ENCODE measurements around the gene ADAMTSL5.

The ADAMTSL5 gene

GRCh38 chr19:1496714-1497577, 15.9 kb downstream of the ADAMTSL5 start:
- ATAC-seq, result no peak
- no peak for DNase-seq (ENCODE audit: low spot score in 2 of 2)
- H3K9me3 Mint-ChIP-seq, result no peaks in the 10 kb centered on the region
- H3K4me1 Mint-ChIP-seq, result peaks cover 2% of the 10 kb centered on the region
- H3K27ac Mint-ChIP-seq, result no peak overlapping the region
- H3K4me3 Mint-ChIP-seq, result no peak overlapping the region
- H3K36me3 Mint-ChIP-seq, result peaks cover 3% of the 10 kb centered on the region

GRCh38 chr19:1495799-1496713, 16.8 kb downstream of the ADAMTSL5 start:
- H3K36me3 Mint-ChIP-seq, result peaks cover 7% of the 10 kb centered on the region
- no peak overlapping the region for H3K4me3 Mint-ChIP-seq
- H3K4me1 Mint-ChIP-seq, result peaks cover 7% of the 10 kb centered on the region
- DNase-seq (ENCODE audit: low spot score in 2 of 2), result no peak
- ATAC-seq, result no peak
- H3K27ac Mint-ChIP-seq, result no peak overlapping the region
- H3K9me3 Mint-ChIP-seq, result no peaks in the 10 kb centered on the region

GRCh38 chr19:1495051-1495798, 17.6 kb downstream of the ADAMTSL5 start:
- DNase-seq (ENCODE audit: low spot score in 2 of 2) (no peak), ATAC-seq (no peak)
- Mint-ChIP-seq H3K36me3 (peaks cover 14% of the 10 kb centered on the region), H3K9me3 (no peaks in the 10 kb centered on the region), H3K4me1 (peaks cover 13% of the 10 kb centered on the region), H3K27ac (no peak overlapping the region), H3K4me3 (no peak overlapping the region)

GRCh38 chr19:1494115-1494815, 18.6 kb downstream of the ADAMTSL5 start:
- H3K27ac Mint-ChIP-seq, result no peak overlapping the region
- H3K36me3 Mint-ChIP-seq, result peaks cover 14% of the 10 kb centered on the region
- peaks cover 19% of the 10 kb centered on the region for H3K4me1 Mint-ChIP-seq
- DNase-seq (ENCODE audit: low spot score in 2 of 2) (no peak), ATAC-seq (no peak)
- no peaks in the 10 kb centered on the region for H3K9me3 Mint-ChIP-seq
- H3K4me3 Mint-ChIP-seq, result no peak overlapping the region

GRCh38 chr19:1492474-1493006, 20.3 kb downstream of the ADAMTSL5 start:
- peaks cover 14% of the 10 kb centered on the region for H3K36me3 Mint-ChIP-seq
- no peak for DNase-seq (ENCODE audit: low spot score in 2 of 2)
- peak overlapping the region; percentile 76 for H3K4me3 Mint-ChIP-seq
- ATAC-seq, result no peak
- no peak overlapping the region for H3K27ac Mint-ChIP-seq
- H3K9me3 Mint-ChIP-seq, result no peaks in the 10 kb centered on the region
- H3K4me1 Mint-ChIP-seq, result peaks cover 19% of the 10 kb centered on the region

DNA sequence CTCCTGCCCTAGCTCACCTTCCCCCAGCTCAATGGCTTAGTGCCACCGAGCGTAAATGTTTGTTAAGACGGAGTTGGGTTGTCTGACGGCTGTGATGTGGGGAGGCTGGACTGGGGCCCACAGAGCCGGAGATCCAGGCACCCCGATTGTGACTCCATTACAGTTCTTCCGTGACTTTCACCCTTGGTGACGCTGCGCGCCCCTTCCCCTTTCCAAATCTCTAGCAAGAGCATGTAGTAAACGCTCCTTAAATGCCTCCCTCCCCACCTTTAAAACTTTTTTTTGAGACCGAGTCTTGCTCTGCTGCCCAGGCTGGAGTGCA, 21.0 kb downstream of the ADAMTSL5 start:
- Mint-ChIP-seq H3K4me3 (peak overlapping the region; percentile 76), H3K9me3 (no peaks in the 10 kb centered on the region), H3K27ac (no peak overlapping the region), H3K36me3 (peaks cover 14% of the 10 kb centered on the region), H3K4me1 (peaks cover 19% of the 10 kb centered on the region)
- ATAC-seq, result no peak
- no peak for DNase-seq (ENCODE audit: low spot score in 2 of 2)

DNA sequence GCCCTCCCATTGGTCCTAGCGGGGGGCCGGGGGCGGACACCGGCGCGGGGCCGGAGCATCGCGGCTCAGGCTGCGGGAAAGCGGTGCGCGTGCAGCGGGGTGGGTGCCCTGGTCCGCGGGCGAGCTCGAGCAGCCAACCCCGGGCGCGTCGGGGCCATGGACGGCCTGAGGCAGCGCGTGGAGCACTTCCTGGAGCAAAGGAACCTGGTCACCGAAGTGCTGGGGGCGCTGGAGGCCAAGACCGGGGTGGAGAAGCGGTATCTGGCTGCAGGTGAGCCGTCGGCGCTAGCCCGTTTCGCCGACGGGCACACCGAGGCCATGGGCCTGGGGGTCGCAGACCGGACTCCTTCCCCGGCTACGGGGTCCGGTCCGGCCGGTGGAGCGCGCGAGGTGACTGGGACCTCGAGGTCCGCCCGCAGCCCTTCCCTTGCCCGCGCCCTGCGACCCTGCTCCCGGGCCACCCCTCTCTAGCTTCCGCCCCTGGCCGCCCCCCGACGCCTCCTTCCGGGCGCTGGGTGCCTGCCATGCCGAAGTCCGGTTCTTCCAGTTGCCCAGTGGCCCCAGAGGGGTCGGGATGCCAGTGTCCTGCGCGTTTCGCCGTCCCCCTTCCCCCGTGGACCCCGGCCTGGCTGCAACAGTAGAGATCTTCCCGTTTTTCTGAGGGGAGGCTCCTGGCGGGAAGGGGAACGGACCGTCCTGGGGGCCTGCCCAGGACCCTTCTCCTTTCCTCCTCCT, 21.5 kb downstream of the ADAMTSL5 start, which contains the start of gene REEP6:
REEP6 (plus strand) TSS at position 68 of the 735 bp plus-strand sequence; CDS start at position 157, 89 bp downstream.
- peaks cover 19% of the 10 kb centered on the region for H3K4me1 Mint-ChIP-seq
- H3K27ac Mint-ChIP-seq, result peak within 1 kb of the TSS; percentile 62
- no peak for ATAC-seq
- H3K4me3 Mint-ChIP-seq, result peak within 1 kb of the TSS; percentile 76
- no peaks in the 10 kb centered on the region for H3K9me3 Mint-ChIP-seq
- peaks cover 14% of the 10 kb centered on the region for H3K36me3 Mint-ChIP-seq
- no peak for DNase-seq (ENCODE audit: low spot score in 2 of 2)

GRCh38 chr19:1490311-1491113, 22.3 kb downstream of the ADAMTSL5 start, which contains the start of gene PCSK4:
TSS of gene PCSK4 (minus strand) at chr19:1490350. CDS start at chr19:1490346, 4 bp downstream.
- peak within 1 kb of the TSS; percentile 76 for H3K4me3 Mint-ChIP-seq
- ATAC-seq, result peak; percentile 92
- peak within 1 kb of the TSS; percentile 62 for H3K27ac Mint-ChIP-seq

DNA sequence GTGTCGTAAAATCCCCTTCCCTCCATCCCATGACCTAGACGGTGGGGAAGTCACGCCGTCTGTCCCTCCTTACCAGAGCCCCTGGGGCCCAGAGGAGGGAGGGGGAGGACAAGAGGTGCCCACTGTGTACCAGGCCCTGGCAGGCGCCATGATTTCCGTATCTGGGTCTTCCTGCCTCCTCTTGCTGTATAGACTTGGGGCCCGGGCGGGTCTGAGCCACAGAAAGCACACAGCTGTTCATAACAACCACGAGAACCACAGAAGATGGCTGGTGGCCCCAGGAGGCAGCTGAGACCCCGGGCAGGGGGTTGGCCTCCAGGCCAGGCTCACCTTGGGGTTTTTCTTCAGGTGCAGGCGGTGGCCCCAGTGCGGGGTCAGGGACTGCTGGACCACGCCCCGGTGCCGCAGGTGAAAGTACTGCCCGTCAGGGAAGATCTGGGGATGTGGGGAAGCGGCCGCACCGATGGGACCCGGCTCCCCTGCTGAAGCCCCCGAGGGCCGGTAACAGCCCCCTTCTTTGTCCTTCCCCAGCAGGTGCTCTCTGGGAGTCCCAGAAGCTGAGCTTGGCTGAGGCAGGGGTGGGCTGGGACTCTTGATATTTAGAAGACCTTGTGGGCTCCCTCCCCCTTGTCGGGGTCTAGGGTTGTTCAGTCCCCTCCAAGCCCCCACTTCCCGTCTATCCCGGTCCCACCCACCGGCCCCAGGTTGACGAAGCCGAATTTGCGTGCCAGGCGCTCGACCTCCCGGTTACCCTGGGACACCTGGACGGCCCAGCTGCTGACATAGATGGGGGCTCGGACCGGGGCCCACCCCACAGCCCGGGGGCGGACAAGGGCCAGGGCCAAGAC, 23.1 kb downstream of the ADAMTSL5 start:
- Mint-ChIP-seq H3K36me3 (peaks cover 14% of the 10 kb centered on the region), H3K4me1 (peaks cover 19% of the 10 kb centered on the region), H3K4me3 (peak overlapping the region; percentile 76), H3K9me3 (no peaks in the 10 kb centered on the region), H3K27ac (no peak overlapping the region)
- ATAC-seq (no peak), DNase-seq (ENCODE audit: low spot score in 2 of 2) (no peak)

More at GRCh38 chr19:1490311-1491113, 22.3 kb downstream of the ADAMTSL5 start, which contains the start of gene PCSK4:
- peak; percentile 86 to 98 for DNase-seq (ENCODE audit: low spot score in 2 of 2)
- Mint-ChIP-seq H3K4me1 (peaks cover 19% of the 10 kb centered on the region), H3K9me3 (no peaks in the 10 kb centered on the region), H3K36me3 (peaks cover 14% of the 10 kb centered on the region)

GRCh38 chr19:1488282-1488601, 24.6 kb downstream of the ADAMTSL5 start:
- Mint-ChIP-seq H3K4me1 (peaks cover 19% of the 10 kb centered on the region), H3K9me3 (no peaks in the 10 kb centered on the region), H3K4me3 (no peak overlapping the region), H3K36me3 (peaks cover 14% of the 10 kb centered on the region), H3K27ac (no peak overlapping the region)
- no peak for DNase-seq (ENCODE audit: low spot score in 2 of 2)
- ATAC-seq, result no peak

DNA sequence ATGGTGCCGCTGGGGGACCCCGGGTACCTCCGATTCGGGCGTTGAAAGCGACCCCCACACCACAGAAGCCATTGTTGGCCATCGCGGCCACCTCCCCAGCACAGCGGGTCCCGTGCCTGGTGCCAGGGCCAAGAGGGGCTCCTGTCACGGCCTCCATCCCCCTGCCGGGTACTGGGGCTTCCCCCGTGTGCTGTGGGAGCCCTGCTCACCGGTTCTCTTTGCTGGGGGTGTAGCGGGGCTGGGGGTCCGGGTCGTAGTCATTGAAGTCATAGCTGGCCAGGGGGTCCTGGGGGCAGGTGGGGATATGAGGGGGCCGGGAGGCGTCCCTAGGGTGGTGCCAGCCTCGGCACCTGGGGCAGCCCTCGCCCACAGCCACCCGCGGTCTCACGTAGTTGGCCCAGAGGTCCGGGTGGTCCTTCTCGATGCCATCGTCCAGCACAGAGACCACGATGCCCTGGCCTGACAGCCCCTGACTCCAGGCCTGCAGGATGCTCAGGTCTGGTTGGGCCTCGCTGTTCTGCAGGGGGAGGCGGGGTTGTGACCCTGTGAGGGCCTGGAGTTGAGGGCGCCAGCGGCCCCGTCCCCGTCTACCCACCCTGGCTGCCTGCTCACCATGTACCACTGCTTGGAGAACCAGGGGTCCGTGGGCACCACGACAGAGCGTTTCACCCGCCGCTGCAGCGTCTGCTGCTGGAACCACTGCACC, 25.1 kb downstream of the ADAMTSL5 start:
- no peak overlapping the region for H3K4me3 Mint-ChIP-seq
- DNase-seq (ENCODE audit: low spot score in 2 of 2) (no peak), ATAC-seq (no peak)
- no peaks in the 10 kb centered on the region for H3K9me3 Mint-ChIP-seq
- H3K4me1 Mint-ChIP-seq, result peaks cover 19% of the 10 kb centered on the region
- peaks cover 14% of the 10 kb centered on the region for H3K36me3 Mint-ChIP-seq
- no peak overlapping the region for H3K27ac Mint-ChIP-seq
